PC-3 (cell line): ENCODE data around the gene ZCCHC10. TPM values are rescaled to one million over a fixed set of nuclear protein-coding genes. Genes with fewer than 3 reads are reported as not detected.

Experiments
- ATAC-seq: fragments of 200-7000 bp; cut with Tn5 transposase; 2 replicates; pipeline ENCODE4 v1.9.1; 2020; ENCODE audit warnings: mild to moderate bottlenecking, moderate library complexity
- BruUV-seq: library from RNA; stranded (reverse); fragments of 400-500 nt; replicated peaks from 2 replicates; lab custom pipeline; 2021; lab: Mats Ljungman, UMichigan
- CTCF ChIA-PET: fragments of 300-600 bp; sonication (Branson Sonifier 250); formaldehyde crosslinking; loops from one replicate; lab custom pipeline; 2022; ENCODE audit warnings: antibody characterized with exemption; lab: Charles Lee
- POLR2A ChIA-PET: fragments of 300-600 bp; sonication (Branson Sonifier 250); formaldehyde crosslinking; loops from one replicate; lab custom pipeline; 2022; ENCODE audit warnings: antibody characterized with exemption; ENCODE audit not compliant: unreplicated experiment; lab: Charles Lee
- DNase-seq: peaks from one replicate; pipeline ENCODE4 v3.0.0-alpha.2; 2015
- H2AFZ ChIP-seq: fragments of 300-600 bp; sonication (generic); 2 replicates; pipeline ENCODE4 v1.6.0; 2016; ENCODE audit warnings: antibody characterized with exemption, low read length
- H3F3A ChIP-seq: fragments of 300-600 bp; sonication (generic); one replicate; pipeline ENCODE4 v1.6.0; 2017; ENCODE audit warnings: antibody characterized with exemption, low read length, control low read depth, mild to moderate bottlenecking; ENCODE audit not compliant: unreplicated experiment
- H3K27ac ChIP-seq: fragments of 300-600 bp; sonication (generic); 2 replicates; pipeline ENCODE4 v1.5.1; 2016; ENCODE audit warnings: mild to moderate bottlenecking, low read length
- H3K27me3 ChIP-seq: fragments of 300-600 bp; sonication (generic); 2 replicates; pipeline ENCODE4 v1.6.1; 2016; ENCODE audit warnings: low read length, mixed read lengths
- H3K36me3 ChIP-seq: fragments of 300-600 bp; sonication (generic); 2 replicates; pipeline ENCODE4 v1.6.1; 2016; ENCODE audit warnings: low read depth, mixed run types, low read length, mixed read lengths
- H3K4me1 ChIP-seq: fragments of 300-600 bp; sonication (generic); 2 replicates; pipeline ENCODE4 v1.5.1; 2016; ENCODE audit warnings: low read length; ENCODE audit not compliant: insufficient read depth
- H3K4me2 ChIP-seq: fragments of 300-600 bp; sonication (generic); 2 replicates; pipeline ENCODE4 v1.6.0; 2016; ENCODE audit warnings: low read length
- H3K4me3 ChIP-seq: fragments of 300-600 bp; sonication (generic); 2 replicates; pipeline ENCODE4 v1.5.1; 2016; ENCODE audit warnings: mild to moderate bottlenecking, low read length, mixed read lengths
- H3K79me2 ChIP-seq: fragments of 300-600 bp; sonication (generic); 2 replicates; pipeline ENCODE4 v1.6.1; 2017; ENCODE audit warnings: low read length, mixed read lengths
- H3K9ac ChIP-seq: fragments of 300-600 bp; sonication (generic); 2 replicates; pipeline ENCODE4 v1.6.0; 2016; ENCODE audit warnings: mild to moderate bottlenecking, low read length
- H3K9me2 ChIP-seq: fragments of 300-600 bp; sonication (generic); replicated peaks from 2 replicates; pipeline ENCODE4 v1.6.1; 2016; ENCODE audit warnings: mixed run types, low read length, mixed read lengths
- H3K9me3 ChIP-seq: fragments of 300-600 bp; sonication (generic); 2 replicates; pipeline ENCODE4 v1.6.1; 2016; ENCODE audit warnings: low read length, mixed read lengths
- H4K20me1 ChIP-seq: fragments of 300-600 bp; sonication (generic); 2 replicates; pipeline ENCODE4 v1.6.1; 2016; ENCODE audit warnings: low read length, mixed read lengths
- CTCF ChIP-seq: fragments of 300-600 bp; sonication (generic); conservative IDR thresholded peaks from 2 replicates; pipeline ENCODE4 v1.5.1; 2017; ENCODE audit warnings: antibody characterized with exemption, low read depth, mild to moderate bottlenecking, low read length
- EZH2 ChIP-seq: fragments of 300-600 bp; sonication (generic); IDR thresholded peaks from one replicate; pipeline ENCODE4 v1.6.1; 2017; ENCODE audit warnings: antibody characterized with exemption, mild to moderate bottlenecking, low read length; ENCODE audit not compliant: unreplicated experiment
- EZH2phosphoT487 ChIP-seq: fragments of 300-600 bp; sonication (generic); IDR thresholded peaks from 2 replicates; pipeline ENCODE4 v1.6.1; 2018; ENCODE audit warnings: mild to moderate bottlenecking, antibody characterized with exemption, low read length, borderline replicate concordance
- intact Hi-C: fragments of 100-400 bp; cut with micrococcal nuclease; formaldehyde crosslinking; loops from 2 replicates; pipeline ENCODE4 v1.9.0; 2023
- total RNA-seq: library from RNA; depleted of rRNA; stranded (reverse); fragments of >200 nt; gene quantifications from 2 replicates; pipeline ENCODE4 v1.2.3, GENCODE V29; 2014

ZCCHC10 gene
- total RNA-seq, 1 experiment from 2014 or later, result 6.1 TPM

GRCh38 chr5:133006653-133007052 lies 19.7 kb downstream of the ZCCHC10 start:
- CTCF ChIA-PET, result interaction anchor here (0.7 kb wide), 1 partner anchor 43 kb away, joined by 3 read pairs; no protein-coding TSS in a partner anchor

GRCh38 chr5:132999246-132999645 lies 27.1 kb downstream of the ZCCHC10 start:
- Histone ChIP-seq H3K9me2 (no peaks in the 10 kb centered on the region), H3K27ac (no peak overlapping the region), H3K36me3 (no peaks in the 10 kb centered on the region), H3K79me2 (no peaks in the 10 kb centered on the region), H3K9ac (no peak overlapping the region), H3K27me3 (no peaks in the 10 kb centered on the region), H3K9me3 (no peaks in the 10 kb centered on the region), H3F3A (no peaks in the 10 kb centered on the region), H4K20me1 (no peaks in the 10 kb centered on the region), H3K4me3 (no peak overlapping the region), H3K4me2 (no peak overlapping the region), H3K4me1 (no peaks in the 10 kb centered on the region), H2AFZ (no peak overlapping the region)
- POLR2A ChIA-PET, result no interaction called here
- CTCF ChIA-PET, result no interaction called here
- DNase-seq, result no peak
- no peak for ATAC-seq
- intact Hi-C loops, result no loop called here
- TF ChIP-seq EZH2phosphoT487, result no peak
- TF ChIP-seq CTCF, result no peak
- TF ChIP-seq EZH2, result no peak
- no TSS peak for BruUV-seq

More at GRCh38 chr5:133006653-133007052, 19.7 kb downstream of the ZCCHC10 start:
- Histone ChIP-seq H3K9ac (no peak overlapping the region), H3K79me2 (no peaks in the 10 kb centered on the region), H3K9me3 (no peaks in the 10 kb centered on the region), H3K9me2 (no peaks in the 10 kb centered on the region), H3K4me1 (no peaks in the 10 kb centered on the region), H3K4me3 (no peak overlapping the region), H3K27me3 (no peaks in the 10 kb centered on the region), H3F3A (no peaks in the 10 kb centered on the region), H2AFZ (no peak overlapping the region), H3K4me2 (no peak overlapping the region), H4K20me1 (no peaks in the 10 kb centered on the region), H3K36me3 (peaks cover 2% of the 10 kb centered on the region; the same call in 1 of the 2 replicates), H3K27ac (no peak overlapping the region)
- no TSS peak for BruUV-seq
- TF ChIP-seq CTCF (no peak), EZH2 (no peak), EZH2phosphoT487 (no peak)
- DNase-seq, result no peak
- no peak for ATAC-seq
- POLR2A ChIA-PET, result no interaction called here
- intact Hi-C loops, result no loop called here

GRCh38 chr5:132998556-132998955 lies 27.8 kb downstream of the ZCCHC10 start:
- no peak overlapping the region for H3K27ac ChIP-seq
- no peaks in the 10 kb centered on the region for H3K9me3 ChIP-seq
- H3K79me2 ChIP-seq, result no peaks in the 10 kb centered on the region
- DNase-seq, result no peak
- ATAC-seq, result no peak
- ChIA-PET CTCF (no interaction called here), POLR2A (no interaction called here)
- no peak overlapping the region for H3K4me2 ChIP-seq
- no peaks in the 10 kb centered on the region for H3F3A ChIP-seq
- intact Hi-C loops, result no loop called here
- TF ChIP-seq EZH2, result no peak
- TF ChIP-seq EZH2phosphoT487, result no peak
- TF ChIP-seq CTCF, result no peak
- no TSS peak for BruUV-seq
- no peak overlapping the region for H3K4me3 ChIP-seq
- H3K27me3 ChIP-seq, result no peaks in the 10 kb centered on the region
- H4K20me1 ChIP-seq, result no peaks in the 10 kb centered on the region
- H3K9ac ChIP-seq, result no peak overlapping the region
- no peaks in the 10 kb centered on the region for H3K9me2 ChIP-seq
- no peaks in the 10 kb centered on the region for H3K36me3 ChIP-seq
- H2AFZ ChIP-seq, result no peak overlapping the region
- H3K4me1 ChIP-seq, result no peaks in the 10 kb centered on the region
